GM19438 (cell line): ENCODE results near the gene DYSF.

ENCODE experiments used
- ATAC-seq: cut with Tn5 transposase; IDR thresholded peaks from one replicate; pipeline ENCODE4 v1.9.1; 2021; ENCODE audit warnings: low read depth; ENCODE audit not compliant: unreplicated experiment

Gene DYSF

DNA sequence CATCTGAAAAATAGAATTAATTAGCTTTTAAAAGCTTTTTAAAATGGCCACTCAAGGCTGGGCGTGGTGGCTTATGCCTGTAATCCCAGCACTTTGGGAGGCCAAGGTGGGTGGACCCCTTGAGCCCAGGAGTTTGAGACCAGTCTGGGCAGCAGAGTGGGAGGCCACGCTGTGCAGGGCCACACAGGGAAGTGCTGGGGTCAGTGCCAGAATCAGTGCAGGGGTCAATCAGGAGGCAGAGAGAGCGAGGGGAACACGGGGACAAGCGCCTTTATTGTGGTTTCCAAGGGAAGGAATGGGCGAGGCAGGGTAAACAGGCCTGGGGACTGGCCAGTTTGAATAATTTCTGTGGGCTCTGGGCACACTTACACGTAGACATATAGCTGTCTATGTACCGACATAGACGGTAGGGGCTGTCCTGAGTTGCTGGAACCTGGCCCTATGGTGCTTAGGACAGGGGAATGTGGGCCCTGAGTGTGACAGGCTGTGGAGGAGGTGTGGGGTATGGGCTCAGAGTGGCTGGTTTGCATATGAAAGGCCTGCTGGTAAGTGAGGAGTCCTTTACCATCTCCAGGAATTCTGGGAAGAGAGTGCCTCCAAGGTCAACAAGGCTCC is 42.9 kb downstream of the DYSF start:
- no peak for ATAC-seq

DNA sequence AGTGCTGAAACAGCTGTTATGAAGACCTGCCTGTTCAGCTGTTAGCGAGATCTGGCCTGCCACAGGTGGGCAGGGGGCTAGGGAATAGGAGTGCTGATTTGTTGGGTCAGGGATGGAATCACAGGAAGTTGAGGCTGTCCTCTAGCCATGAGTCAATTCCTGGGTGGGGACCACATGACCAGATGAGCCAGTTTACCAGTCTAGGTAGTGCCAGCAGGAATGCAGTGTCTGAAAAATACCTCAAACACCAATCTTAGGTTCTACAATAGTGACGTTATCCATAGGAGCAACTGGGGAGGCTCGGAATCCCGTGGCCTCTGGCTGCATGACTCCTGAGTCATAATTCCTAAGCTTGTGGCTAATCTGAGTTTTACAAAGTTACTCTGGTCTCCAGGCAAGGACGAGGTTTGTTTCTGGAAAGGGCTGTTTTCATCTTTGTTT is 44.9 kb downstream of the DYSF start:
- no peak for ATAC-seq

GRCh38 chr2:71499691-71500090 is 46.3 kb downstream of the DYSF start:
- ATAC-seq, result no peak

DNA sequence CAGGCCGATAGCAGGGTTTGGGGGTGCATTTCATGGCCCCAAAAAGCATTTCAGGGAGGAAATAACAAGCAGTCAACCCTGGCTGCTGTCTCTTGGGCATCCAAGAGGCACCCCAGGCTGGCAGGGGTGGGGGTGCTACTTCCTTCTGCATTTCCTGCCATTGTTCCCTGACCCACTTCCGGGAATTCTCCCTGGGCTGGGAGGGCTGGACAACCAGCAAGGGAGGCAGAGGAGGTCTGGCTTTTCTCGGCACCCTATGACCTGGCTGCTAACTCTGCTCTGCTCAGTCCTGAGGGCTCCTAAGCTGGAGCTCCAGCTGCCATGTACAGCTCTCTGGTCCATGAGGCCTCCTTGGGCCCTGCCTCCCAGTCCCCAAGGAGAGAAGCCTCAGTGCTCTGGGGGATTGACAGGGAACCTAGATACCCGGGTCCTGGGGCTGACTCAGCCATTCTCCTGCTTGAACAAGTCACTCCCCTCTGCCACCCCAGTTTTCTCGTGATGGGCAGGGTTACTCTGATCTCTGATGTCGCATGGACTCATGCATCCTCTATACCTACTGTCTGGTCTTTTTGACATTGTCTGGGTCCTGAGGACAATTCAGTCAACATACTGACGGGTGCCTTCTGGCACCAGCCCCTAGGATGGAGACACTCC is 47.2 kb downstream of the DYSF start:
- ATAC-seq, result no peak

DNA sequence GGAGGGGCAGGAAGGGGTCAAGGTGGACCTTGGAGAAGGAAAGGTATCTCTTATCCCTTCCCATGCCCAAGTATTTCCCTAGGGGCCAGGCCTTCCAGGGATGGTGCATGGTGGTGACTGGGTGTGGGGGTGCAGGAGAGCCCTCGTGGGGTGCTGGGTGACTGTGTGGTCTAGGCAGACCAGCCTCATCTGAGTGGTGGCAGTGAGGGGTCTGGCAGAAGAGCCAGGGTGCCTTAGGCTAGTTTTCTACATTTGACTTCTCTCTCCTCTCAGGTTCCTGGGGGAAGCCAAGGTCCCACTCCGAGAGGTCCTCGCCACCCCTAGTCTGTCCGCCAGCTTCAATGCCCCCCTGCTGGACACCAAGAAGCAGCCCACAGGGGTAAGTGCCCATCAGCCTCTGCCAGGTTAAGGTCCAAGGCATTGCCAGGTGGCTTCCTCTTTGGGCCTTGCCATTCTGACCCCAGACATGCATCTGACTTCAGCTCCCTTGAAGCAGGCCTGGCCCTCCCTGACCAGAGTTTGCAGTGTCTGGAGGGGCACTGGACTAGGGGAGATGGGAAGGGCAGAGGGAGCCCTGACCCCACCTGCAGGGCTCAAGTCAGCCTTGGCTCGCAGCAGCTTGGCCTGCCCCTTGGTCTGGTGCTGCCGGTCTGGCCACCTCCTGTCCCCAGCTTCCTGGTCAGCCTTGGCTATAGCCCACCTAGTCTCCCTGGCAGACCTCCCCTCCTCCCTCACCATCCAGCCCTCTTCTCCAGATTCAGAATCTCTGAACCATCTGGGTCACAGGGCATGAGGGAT is 49.8 kb downstream of the DYSF start:
- ATAC-seq, result no peak

DNA sequence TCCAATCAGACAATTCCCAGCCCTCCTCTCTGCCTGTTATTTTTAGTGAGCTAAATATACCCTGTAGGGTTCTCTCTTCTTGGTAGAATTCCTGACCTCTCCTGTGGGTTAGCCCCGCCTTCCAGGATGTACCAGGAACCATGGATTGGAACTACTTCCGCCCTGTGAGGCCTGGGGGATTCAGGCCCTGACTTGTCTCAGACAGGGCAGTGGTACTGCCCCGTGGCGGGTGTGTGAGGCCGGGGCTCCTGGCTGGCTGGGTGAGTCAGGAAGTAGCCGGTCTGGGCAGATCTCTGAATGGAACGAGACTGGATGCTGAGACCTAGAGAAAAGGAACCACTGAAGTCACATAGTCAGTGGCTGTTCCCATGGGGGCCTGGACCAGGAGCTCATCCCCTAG is 50.5 kb downstream of the DYSF start:
- no peak for ATAC-seq

DNA sequence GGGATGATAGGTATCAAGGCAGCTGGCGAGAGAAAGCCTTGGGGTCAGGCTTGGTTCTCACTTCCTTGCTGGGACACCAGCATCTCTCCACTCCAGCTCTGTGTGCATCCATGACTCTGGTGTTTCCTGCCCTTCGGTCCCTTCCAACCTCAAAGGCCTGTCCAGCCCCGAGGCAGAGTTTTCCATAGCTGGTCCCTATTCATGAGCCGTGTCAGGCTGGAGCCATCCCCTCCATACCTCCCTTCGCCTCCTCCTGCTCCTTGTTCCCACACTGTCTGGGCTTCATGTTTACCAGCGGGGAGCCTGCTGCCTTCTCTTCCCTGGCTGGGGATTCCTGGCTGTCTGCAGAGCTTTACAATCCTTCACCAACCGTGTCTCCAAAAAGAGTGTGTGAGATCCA is 51.2 kb downstream of the DYSF start:
- no peak for ATAC-seq

GRCh38 chr2:71505086-71505769 is 51.9 kb downstream of the DYSF start:
- ATAC-seq, result no peak

DNA sequence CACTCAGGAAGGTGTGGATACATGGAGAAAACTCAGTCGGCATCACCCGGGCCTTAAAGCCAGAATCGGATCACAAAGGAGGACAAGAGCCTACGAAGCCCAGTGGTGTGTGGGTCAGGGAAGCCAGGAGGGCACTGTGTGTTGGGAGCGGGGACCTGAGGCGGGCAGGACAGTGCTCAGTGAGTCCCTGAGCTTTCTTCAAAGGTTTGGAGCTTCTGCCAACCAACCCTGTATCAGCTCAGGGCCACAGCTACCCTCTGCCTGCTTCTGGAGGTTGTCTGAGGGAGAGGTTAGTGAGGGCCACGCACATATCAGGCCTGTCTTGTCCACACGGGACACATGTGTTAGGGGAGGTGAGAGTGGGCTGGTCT is 52.4 kb downstream of the DYSF start:
- ATAC-seq, result no peak

DNA sequence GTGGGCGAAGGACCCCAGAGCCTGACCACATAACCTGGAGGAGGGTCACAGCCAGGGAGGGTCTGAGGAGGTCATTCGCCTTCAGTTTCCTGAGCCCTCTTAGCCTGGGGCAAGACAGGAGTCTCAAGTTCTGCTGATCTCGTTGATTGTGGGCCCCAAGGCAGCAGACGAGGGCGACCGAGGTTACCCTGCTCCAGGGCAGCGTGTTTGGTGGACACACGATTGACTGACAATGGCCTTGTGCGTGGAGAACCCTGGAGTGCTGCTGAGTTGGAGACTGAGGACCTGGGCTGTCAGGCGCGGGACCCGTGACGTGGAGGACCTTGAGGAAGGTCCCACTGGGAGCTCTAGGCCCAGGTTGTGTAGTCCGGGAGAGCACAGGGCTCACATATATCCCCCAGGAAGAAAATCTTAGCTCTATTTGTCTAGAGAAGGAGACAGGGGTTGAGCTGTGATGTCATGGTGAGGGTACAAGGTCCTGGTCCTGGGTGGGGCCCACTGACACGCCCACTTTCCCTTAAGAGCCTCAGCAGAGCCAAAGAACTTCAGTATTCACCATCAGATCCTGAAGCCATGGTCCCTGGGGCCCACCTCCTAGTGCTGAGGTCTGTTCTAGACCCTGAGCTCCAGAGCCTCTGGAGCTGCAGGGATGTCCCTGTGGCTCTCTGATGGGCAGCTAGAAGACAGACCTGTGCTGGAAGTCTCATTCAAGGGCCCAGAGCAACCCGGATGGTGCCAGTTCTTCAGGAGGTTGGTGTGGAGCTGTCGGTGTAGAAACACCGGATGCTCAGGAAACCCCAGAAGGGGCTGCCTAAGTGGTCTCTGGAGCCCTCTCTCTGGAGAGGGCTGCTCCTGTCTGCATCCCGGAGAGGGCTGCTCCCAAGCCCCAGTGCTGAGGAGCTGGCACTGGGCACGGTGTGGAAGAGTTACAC is 53.1 kb downstream of the DYSF start:
- ATAC-seq, result no peak

GRCh38 chr2:71507476-71507875 is 54.1 kb downstream of the DYSF start:
- ATAC-seq, result no peak

- no peak for ATAC-seq
These were observed 56.9 kb downstream of the DYSF start for GRCh38 chr2:71510196-71510807.

GRCh38 chr2:71510938-71511337 is 57.6 kb downstream of the DYSF start:
- ATAC-seq, result no peak

DNA sequence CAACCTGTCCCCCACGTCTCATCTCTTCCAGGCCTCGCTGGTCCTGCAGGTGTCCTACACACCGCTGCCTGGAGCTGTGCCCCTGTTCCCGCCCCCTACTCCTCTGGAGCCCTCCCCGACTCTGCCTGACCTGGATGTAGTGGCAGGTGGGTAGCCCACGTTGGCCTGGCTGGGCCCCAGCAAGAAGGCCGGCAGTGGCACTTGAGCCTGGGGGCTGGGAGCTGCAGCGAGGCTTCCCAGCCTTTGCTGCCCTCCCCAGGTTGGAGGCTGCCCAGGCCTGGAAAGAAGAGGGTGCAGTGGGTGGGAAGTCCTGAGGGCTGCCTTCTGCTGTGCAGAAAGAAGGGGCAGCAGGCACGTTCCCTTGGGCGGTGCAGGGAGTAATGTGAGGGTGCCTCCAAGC is 58.4 kb downstream of the DYSF start:
- no peak for ATAC-seq

GRCh38 chr2:71512386-71512785 is 59.0 kb downstream of the DYSF start:
- ATAC-seq, result no peak

GRCh38 chr2:71513096-71513495 is 59.7 kb downstream of the DYSF start:
- ATAC-seq, result no peak

DNA sequence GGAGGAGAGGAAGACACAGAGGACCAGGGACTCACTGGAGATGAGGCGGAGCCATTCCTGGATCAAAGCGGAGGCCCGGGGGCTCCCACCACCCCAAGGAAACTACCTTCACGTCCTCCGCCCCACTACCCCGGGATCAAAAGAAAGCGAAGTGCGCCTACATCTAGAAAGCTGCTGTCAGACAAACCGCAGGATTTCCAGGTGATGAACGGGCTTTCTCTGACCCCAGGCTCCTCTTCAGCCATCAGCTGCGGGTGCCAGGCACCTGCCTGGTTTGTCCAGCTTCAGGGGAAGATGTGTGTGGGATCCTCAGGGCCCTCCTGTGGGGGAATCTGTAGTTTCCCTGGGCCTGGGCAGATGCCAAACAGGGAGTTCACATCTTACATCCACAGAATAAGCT is 60.4 kb downstream of the DYSF start:
- ATAC-seq, result no peak

DNA sequence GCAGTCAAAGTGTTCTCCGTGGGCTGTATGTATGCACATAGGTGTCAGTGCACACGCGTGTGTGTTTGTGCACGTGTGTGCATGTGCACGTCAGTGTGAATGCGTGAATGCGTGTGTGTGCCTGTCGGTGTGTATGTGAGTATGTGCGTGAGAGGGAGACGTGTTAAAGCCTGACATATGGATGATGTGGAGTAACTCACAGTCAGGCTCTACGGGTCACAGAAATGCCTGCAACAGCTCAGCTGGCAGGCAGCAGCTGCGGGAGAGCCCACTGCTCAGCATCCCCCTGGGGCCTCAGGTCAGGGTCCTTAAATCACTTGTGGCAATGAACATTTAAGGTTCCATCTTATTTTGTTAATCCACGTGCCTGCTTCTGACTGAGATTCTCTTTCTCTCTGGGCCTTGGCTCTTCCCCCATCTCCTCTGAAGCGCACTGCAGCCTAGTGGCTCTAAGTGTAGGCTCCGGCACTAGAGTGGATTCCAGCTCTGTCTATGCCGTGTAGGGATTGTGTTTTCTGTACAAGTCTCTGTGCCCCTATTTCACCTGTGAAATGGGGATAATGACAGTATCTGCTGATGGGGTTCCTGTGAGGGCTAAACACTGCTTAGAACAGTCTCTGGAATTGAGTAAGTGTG is 63.0 kb downstream of the DYSF start:
- no peak for ATAC-seq

DNA sequence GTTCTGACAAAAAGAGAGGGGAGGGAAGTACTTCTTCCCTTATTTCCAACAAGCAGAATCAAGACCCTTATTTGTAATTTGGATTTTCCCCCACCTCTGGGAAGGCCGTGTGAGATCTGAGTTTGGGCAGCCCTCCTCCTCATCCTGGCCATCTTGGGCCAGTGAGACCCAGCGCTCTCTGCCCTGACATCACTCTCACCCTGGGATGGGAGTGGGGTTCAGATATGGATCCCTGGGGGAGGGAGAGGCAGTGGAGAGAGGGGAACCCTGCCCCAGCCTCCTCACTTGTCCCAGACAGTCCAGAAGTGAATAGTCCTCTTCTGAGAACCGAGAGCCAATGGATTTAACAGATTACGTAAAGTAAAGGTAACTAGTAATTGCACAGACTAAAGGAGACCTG is 64.5 kb downstream of the DYSF start:
- no peak for ATAC-seq
